ENCODE results near the gene DNMT1. TPM values are rescaled to one million over a fixed set of nuclear protein-coding genes. Genes with fewer than 3 reads are reported as not detected.
A peak's percentile ranks its signal among the peaks of the same experiment; 100 is the strongest.

DNMT1 gene
- total RNA-seq, 1 experiment from 2014 or later, result 210 TPM

- Mint-ChIP-seq H3K27ac (no peak overlapping the region), H3K4me3 (peak overlapping the region; percentile 85), H3K9me3 (no peaks in the 10 kb centered on the region), H3K36me3 (peaks cover 8% of the 10 kb centered on the region), H3K4me1 (peaks cover 8% of the 10 kb centered on the region; the same call in 1 of the 2 replicates), H3K27me3 (ENCODE audit: low read depth) (peaks cover 23% of the 10 kb centered on the region)
- DNase-seq (ENCODE audit: low spot score) (no peak), ATAC-seq (no peak)
- ChIA-PET CTCF (no interaction called here), POLR2A (interaction anchor here (0.6 kb wide), 1 partner anchor 191 kb away, joined by 4 read pairs; no protein-coding TSS in a partner anchor)
- TF ChIP-seq TEAD4 (CRISPR knock-in tag; IDR thresholded peaks at IDR 0.05) (no peak), ZBTB43 (CRISPR knock-in tag; IDR thresholded peaks at IDR 0.05) (no peak), ZNF281 (CRISPR knock-in tag; IDR thresholded peaks at IDR 0.05) (no peak), MXD4 (CRISPR knock-in tag; IDR thresholded peaks at IDR 0.05; ENCODE audit: borderline replicate concordance) (no peak), GRHL2 (CRISPR knock-in tag; IDR thresholded peaks at IDR 0.05; ENCODE audit: insufficient replicate concordance, severe bottlenecking) (no peak), NR2C2 (CRISPR knock-in tag; IDR thresholded peaks at IDR 0.05) (no peak), NFE2L1 (CRISPR knock-in tag; IDR thresholded peaks at IDR 0.05) (no peak), E2F4 (CRISPR knock-in tag; IDR thresholded peaks at IDR 0.05; ENCODE audit: borderline replicate concordance, low read depth) (no peak), IRF2 (CRISPR knock-in tag; IDR thresholded peaks at IDR 0.05; ENCODE audit: borderline replicate concordance, low read depth) (no peak), PRDM15 (CRISPR knock-in tag; IDR thresholded peaks at IDR 0.05) (no peak), ZNF425 (CRISPR knock-in tag; conservative IDR thresholded peaks at IDR 0.05) (no peak), ZNF138 (CRISPR knock-in tag; conservative IDR thresholded peaks at IDR 0.05) (no peak), CTCF (IDR thresholded peaks at IDR 0.05) (no peak)
These were observed 107.3 kb downstream of the DNMT1 start for GRCh38 chr19:10087296-10088061.

Measured in WTC11 (cell line).